Measurements from ENCODE around the gene ADAMTSL3.

Gene ADAMTSL3

GRCh38 chr15:83830381-83830780 lies 176.5 kb downstream of the ADAMTSL3 start:
- Histone ChIP-seq H3K4me2 (ENCODE audit: low read length) (no peak overlapping the region), H3K4me1 (no peaks in the 10 kb centered on the region), H3K36me3 (ENCODE audit: control insufficient read depth, insufficient read depth, low read length) (no peaks in the 10 kb centered on the region), H3K9ac (no peak overlapping the region), H3K4me3 (ENCODE audit: low read depth, low read length) (no peak overlapping the region), H3K27me3 (ENCODE audit: control insufficient read depth, insufficient read depth, low read length) (no peaks in the 10 kb centered on the region), H3K79me2 (no peaks in the 10 kb centered on the region), H3K27ac (no peak overlapping the region), H3K9me3 (ENCODE audit: control insufficient read depth, low read length) (no peaks in the 10 kb centered on the region), H2AFZ (no peak overlapping the region)
- no peak for TF ChIP-seq CTCF (IDR thresholded peaks at IDR 0.05)

- H3K4me1 ChIP-seq, result no peaks in the 10 kb centered on the region
- H3K9me3 ChIP-seq (ENCODE audit: control insufficient read depth, low read length), result no peaks in the 10 kb centered on the region
- no peaks in the 10 kb centered on the region for H3K36me3 ChIP-seq (ENCODE audit: control insufficient read depth, insufficient read depth, low read length)
- H3K4me3 ChIP-seq (ENCODE audit: low read depth, low read length), result no peak overlapping the region
- no peak overlapping the region for H3K9ac ChIP-seq
- no peak overlapping the region for H2AFZ ChIP-seq
- H3K27ac ChIP-seq, result no peak overlapping the region
- H3K27me3 ChIP-seq (ENCODE audit: control insufficient read depth, insufficient read depth, low read length), result no peaks in the 10 kb centered on the region
- H3K4me2 ChIP-seq (ENCODE audit: low read length), result no peak overlapping the region
- no peaks in the 10 kb centered on the region for H3K79me2 ChIP-seq
- TF ChIP-seq CTCF (IDR thresholded peaks at IDR 0.05), result no peak
Measured at GRCh38 chr15:83833569-83833968, 179.6 kb downstream of the ADAMTSL3 start.

- no peak overlapping the region for H3K9ac ChIP-seq
- no peak overlapping the region for H3K4me3 ChIP-seq (ENCODE audit: low read depth, low read length)
- H3K9me3 ChIP-seq (ENCODE audit: control insufficient read depth, low read length), result no peaks in the 10 kb centered on the region
- no peaks in the 10 kb centered on the region for H3K79me2 ChIP-seq
- no peaks in the 10 kb centered on the region for H3K27me3 ChIP-seq (ENCODE audit: control insufficient read depth, insufficient read depth, low read length)
- H3K4me1 ChIP-seq, result no peaks in the 10 kb centered on the region
- no peak overlapping the region for H2AFZ ChIP-seq
- no peak overlapping the region for H3K27ac ChIP-seq
- no peaks in the 10 kb centered on the region for H3K36me3 ChIP-seq (ENCODE audit: control insufficient read depth, insufficient read depth, low read length)
- no peak for TF ChIP-seq CTCF (IDR thresholded peaks at IDR 0.05)
- no peak overlapping the region for H3K4me2 ChIP-seq (ENCODE audit: low read length)
Measured at GRCh38 chr15:83835479-83835878, 181.6 kb downstream of the ADAMTSL3 start.

GRCh38 chr15:83837945-83838571 lies 184.1 kb downstream of the ADAMTSL3 start:
- Histone ChIP-seq H3K9me3 (ENCODE audit: control insufficient read depth, low read length) (no peaks in the 10 kb centered on the region), H3K4me1 (no peaks in the 10 kb centered on the region), H3K27me3 (ENCODE audit: control insufficient read depth, insufficient read depth, low read length) (no peaks in the 10 kb centered on the region), H3K4me3 (ENCODE audit: low read depth, low read length) (no peak overlapping the region), H3K4me2 (ENCODE audit: low read length) (no peak overlapping the region), H3K27ac (no peak overlapping the region), H3K36me3 (ENCODE audit: control insufficient read depth, insufficient read depth, low read length) (no peaks in the 10 kb centered on the region), H3K79me2 (no peaks in the 10 kb centered on the region), H3K9ac (no peak overlapping the region), H2AFZ (no peak overlapping the region)
- no peak for TF ChIP-seq CTCF (IDR thresholded peaks at IDR 0.05)

GRCh38 chr15:83838763-83839162 lies 184.8 kb downstream of the ADAMTSL3 start:
- Histone ChIP-seq H3K9me3 (ENCODE audit: control insufficient read depth, low read length) (no peaks in the 10 kb centered on the region), H3K79me2 (no peaks in the 10 kb centered on the region), H3K36me3 (ENCODE audit: control insufficient read depth, insufficient read depth, low read length) (no peaks in the 10 kb centered on the region), H2AFZ (no peak overlapping the region), H3K27me3 (ENCODE audit: control insufficient read depth, insufficient read depth, low read length) (no peaks in the 10 kb centered on the region), H3K4me1 (no peaks in the 10 kb centered on the region), H3K27ac (no peak overlapping the region), H3K4me2 (ENCODE audit: low read length) (no peak overlapping the region), H3K4me3 (ENCODE audit: low read depth, low read length) (no peak overlapping the region), H3K9ac (no peak overlapping the region)
- no peak for TF ChIP-seq CTCF (IDR thresholded peaks at IDR 0.05)
